DOHH2 (cell line): Measurements from ENCODE around the gene AUTS2.

Experiments used
- EZH2phosphoT487 ChIP-seq: fragments of 200-600 bp; sonication (generic); IDR thresholded peaks from 2 replicates; pipeline ENCODE4 v1.6.1; 2017; ENCODE audit warnings: borderline replicate concordance, mild to moderate bottlenecking, antibody characterized with exemption, low read length, moderate library complexity, mixed read lengths
- TF ChIP-seq, protein P1 (sequence below): fragments of 200-600 bp; sonication (generic); IDR thresholded peaks from one replicate; pipeline ENCODE4 v1.5.1; 2014; ENCODE audit warnings: antibody characterized with exemption, mild to moderate bottlenecking, low read depth, low read length; ENCODE audit not compliant: poor library complexity, severe bottlenecking

DNA sequence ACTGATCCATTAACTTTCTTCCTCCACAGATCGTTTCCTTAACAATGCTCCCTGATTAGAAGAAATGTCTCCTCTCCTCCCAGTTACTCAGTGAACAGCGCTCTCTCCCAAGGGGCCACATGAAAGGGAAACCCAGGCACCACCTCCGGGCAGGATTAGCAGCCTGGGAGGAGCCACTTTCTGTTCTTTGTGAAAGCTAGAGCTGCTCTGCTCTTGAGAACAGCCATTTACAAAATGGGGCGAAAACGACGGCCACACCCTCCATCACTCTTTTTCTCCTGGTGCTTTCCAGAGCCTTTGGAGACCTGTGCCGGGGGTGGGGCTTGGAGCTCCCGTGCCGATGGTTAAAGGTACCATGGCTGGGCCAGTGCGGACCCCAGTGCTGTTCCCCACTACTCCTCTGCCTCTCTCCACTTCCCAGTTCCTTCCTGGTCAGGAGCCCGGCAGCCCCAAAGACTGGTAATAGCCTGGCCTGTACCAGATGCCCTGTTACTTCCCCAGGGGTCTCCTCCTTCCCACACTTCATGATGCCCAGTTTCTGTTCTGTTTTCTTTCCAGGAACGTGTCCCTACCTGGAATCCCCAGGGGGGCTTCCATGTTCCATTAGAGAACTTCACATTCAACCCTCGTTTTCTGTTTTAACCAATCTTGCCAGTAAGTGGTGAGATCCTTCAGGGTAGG is 1130.7 kb downstream of the AUTS2 start:
- TF ChIP-seq, protein P1, sequence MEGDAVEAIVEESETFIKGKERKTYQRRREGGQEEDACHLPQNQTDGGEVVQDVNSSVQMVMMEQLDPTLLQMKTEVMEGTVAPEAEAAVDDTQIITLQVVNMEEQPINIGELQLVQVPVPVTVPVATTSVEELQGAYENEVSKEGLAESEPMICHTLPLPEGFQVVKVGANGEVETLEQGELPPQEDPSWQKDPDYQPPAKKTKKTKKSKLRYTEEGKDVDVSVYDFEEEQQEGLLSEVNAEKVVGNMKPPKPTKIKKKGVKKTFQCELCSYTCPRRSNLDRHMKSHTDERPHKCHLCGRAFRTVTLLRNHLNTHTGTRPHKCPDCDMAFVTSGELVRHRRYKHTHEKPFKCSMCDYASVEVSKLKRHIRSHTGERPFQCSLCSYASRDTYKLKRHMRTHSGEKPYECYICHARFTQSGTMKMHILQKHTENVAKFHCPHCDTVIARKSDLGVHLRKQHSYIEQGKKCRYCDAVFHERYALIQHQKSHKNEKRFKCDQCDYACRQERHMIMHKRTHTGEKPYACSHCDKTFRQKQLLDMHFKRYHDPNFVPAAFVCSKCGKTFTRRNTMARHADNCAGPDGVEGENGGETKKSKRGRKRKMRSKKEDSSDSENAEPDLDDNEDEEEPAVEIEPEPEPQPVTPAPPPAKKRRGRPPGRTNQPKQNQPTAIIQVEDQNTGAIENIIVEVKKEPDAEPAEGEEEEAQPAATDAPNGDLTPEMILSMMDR = no peak
- no peak for TF ChIP-seq EZH2phosphoT487
